Heart left ventricle (tissue), 16 donors: ENCODE measurements around the gene CD300LD. TPM values are rescaled to one million over a fixed set of nuclear protein-coding genes. Genes with fewer than 3 reads are reported as not detected.

Experiments used
- ATAC-seq, 4 donors: fragments of 200-7000 bp; cut with Tn5 transposase; one replicate each; pipeline ENCODE4 v1.9.1; 2020 to 2022; ENCODE audit warnings: moderate library complexity in 4 of 4, mild to moderate bottlenecking in 3 of 4, moderate number of reproducible peaks in 1 of 4
- DNase-seq, 5 donors: peaks; one replicate each; pipeline ENCODE4 v3.0.0-alpha.2; 2020
- H3K27ac ChIP-seq, 12 donors: fragments of 200-600 bp; sonication (generic) in 4 of 12; one replicate each; pipeline versions ENCODE4 v1.5.0 to v1.8.0; 2016 to 2022; ENCODE audit warnings: mild to moderate bottlenecking in 2 of 12
- H3K27me3 ChIP-seq, 9 donors: fragments of 200-600 bp; sonication (generic) in 2 of 9; one replicate each; pipeline versions ENCODE4 v1.5.1 to v1.8.0; 2016 to 2022; ENCODE audit warnings: mild to moderate bottlenecking in 3 of 9
- H3K36me3 ChIP-seq, 9 donors: fragments of 200-600 bp; sonication (generic) in 2 of 9; one replicate each; pipeline versions ENCODE4 v1.5.0 to v1.8.0; 2018 to 2022; ENCODE audit warnings: mild to moderate bottlenecking in 2 of 9
- H3K4me1 ChIP-seq, 12 donors: fragments of 200-600 bp; sonication (generic) in 4 of 12; one replicate each; pipeline versions ENCODE4 v1.5.0 to v1.8.0; 2016 to 2022; ENCODE audit warnings: mild to moderate bottlenecking in 3 of 12
- H3K4me3 ChIP-seq, 12 donors: fragments of 200-600 bp; sonication (generic) in 4 of 12; one replicate each; pipeline versions ENCODE4 v1.5.0 to v1.8.0; 2017 to 2022; ENCODE audit warnings: mild to moderate bottlenecking in 9 of 12, moderate library complexity in 4 of 12
- H3K9me3 ChIP-seq, 12 donors: fragments of 200-600 bp; sonication (generic) in 4 of 12; one replicate each; pipeline versions ENCODE4 v1.5.0 to v1.8.0; 2016 to 2022; ENCODE audit warnings: mild to moderate bottlenecking in 1 of 12
- CTCF ChIP-seq, 12 donors: fragments of 200-600 bp; sonication (generic) in 4 of 12; IDR thresholded peaks; one replicate each; pipeline versions ENCODE4 v1.5.0 to v1.8.0; 2018 to 2022; ENCODE audit warnings: antibody characterized with exemption in 12 of 12, mild to moderate bottlenecking in 5 of 12
- POLR2A ChIP-seq, 2 donors: fragments of 450-650 bp; IDR thresholded peaks; one replicate each; pipeline ENCODE4 v1.6.1; 2017; ENCODE audit warnings: antibody characterized with exemption in 2 of 2, mild to moderate bottlenecking in 2 of 2, moderate library complexity in 2 of 2
- WGBS, 4 donors: extraction: QIAGEN DNeasy Blood & Tissue Kit in 2 of 4; methylation state at CpG; one replicate each; pipeline versions ENCODE4 v1.1.5 to v1.1.7; 2013 to 2018; 5-methylcytosine and 5-hydroxymethylcytosine counted together
- intact Hi-C, 10 donors: fragments of 100-400 bp; cut with DNase I; formaldehyde crosslinking; loops; one replicate each; pipeline versions ENCODE4 v1.11.1 to v1.14.2; 2022
- polyA plus RNA-seq, 2 donors: library from polyadenylated mRNA; stranded (reverse); fragments of 200-250 nt; gene quantifications; one replicate each; pipeline ENCODE4 v1.2.3, GENCODE V29; 2013
- total RNA-seq, 9 donors: library from RNA; depleted of rRNA in 2 of 9; stranded (reverse); fragments of >200 nt in 2 of 9; fragmentation: NEBNext Ultra II Directional in 3 of 9; extraction: Animal tissue kit (Norgen Biotek cat#: 25700) in 3 of 9; gene quantifications; one replicate each; pipeline versions ENCODE4 v1.1.0 to v1.2.4, GENCODE V29; 2016 to 2023
- donor health status: ischemic (EF 13 %, LVEDD 7.1; RV severe dilation, severe dysfunction).
- donor health status: healthy with polysubstance abuse.
- donor health status: DM: no; HTN: yes; CAD: no.
- donor health status: DM: no; HTN: no; CAD: no.
- donor health status: ischemic (EF 25% LVEDD 6.9; RV normal size, moderate dysfunction).
- donor health status: ischemic (EF 25% LVEDD 5.7; RV mildly dilated, moderate dysfunction).
- donor health status: healthy.
- donor health status: DM: yes; HTN: yes; CAD: no.
- donor health status: ischemic (EF 35%, LVEDD 5.7; RV mildly dilated, moderate dysfunction).
- donor health status: nonischemic (EF 11% LVEDD 7.7; RV severe dilation, severe dysfunction).
- donor health status: DM: yes; HTN: yes; CAD: no.
- donor health status: PGD.
- donor health status: ischemic (EF 29% LVEDD 5.4; RV normal size, mild dysfunction).
- donor health status: nonischemic (EF 23%, LVEDD 6.1; RV moderate dilation, normal function).

Gene CD300LD
- total and polyA plus RNA-seq, 11 donors, result not detected

DNA sequence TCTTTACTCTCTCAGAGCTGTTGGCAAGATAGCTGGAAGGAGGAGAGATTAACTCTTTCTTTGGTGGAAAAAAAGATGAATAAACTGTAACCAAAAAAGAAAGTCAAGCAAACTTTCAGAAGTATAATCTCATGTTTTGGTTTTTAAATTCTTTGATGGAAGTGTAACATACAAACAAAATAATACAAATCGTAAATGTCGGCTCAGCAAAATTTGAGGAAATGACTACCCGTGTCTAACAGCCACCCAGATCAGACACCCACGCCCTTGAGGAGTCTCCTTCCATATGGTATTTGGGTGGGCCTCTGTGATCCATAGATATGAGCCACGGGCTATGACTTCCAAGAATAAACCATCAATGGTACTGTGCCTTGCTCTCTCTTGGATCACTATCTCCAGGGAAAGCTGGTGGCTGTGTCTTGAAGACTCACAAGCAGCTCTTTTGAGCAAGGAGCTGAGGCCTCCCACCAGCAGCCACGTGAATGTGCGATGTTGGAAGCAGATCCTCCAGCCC lies 36.6 kb downstream of the CD300LD start:
- TF ChIP-seq POLR2A (IDR thresholded peaks at IDR 0.05), result no peak
- peaks cover 0 to 11% (median 0%) of the 10 kb centered on the region in 12 donors for H3K4me1 ChIP-seq
- DNase-seq (no peak), ATAC-seq (no peak)
- no peak overlapping the region for H3K4me3 ChIP-seq
- no peaks in the 10 kb centered on the region for H3K9me3 ChIP-seq
- intact Hi-C loops, result no loop called here
- 53 to 60% (median 57%) methylated on average over 5 to 7 of the region's 7 CpGs for WGBS, 4 donors
- H3K27me3 ChIP-seq, result peaks cover 0 to 17% (median 0%) of the 10 kb centered on the region in 9 donors
- H3K27ac ChIP-seq, result no peak overlapping the region
- no peaks in the 10 kb centered on the region for H3K36me3 ChIP-seq

- Histone ChIP-seq H3K27me3 (peaks cover 0 to 21% (median 0%) of the 10 kb centered on the region in 9 donors), H3K27ac (no peak overlapping the region), H3K36me3 (no peaks in the 10 kb centered on the region), H3K4me1 (peaks cover 0 to 11% (median 0%) of the 10 kb centered on the region in 12 donors), H3K4me3 (no peak overlapping the region), H3K9me3 (no peaks in the 10 kb centered on the region)
- no peak for ATAC-seq
- 43 to 58% (median 51%) methylated on average over 6 of the region's 6 CpGs for WGBS, 4 donors
- DNase-seq, result no peak
- TF ChIP-seq CTCF (IDR thresholded peaks at IDR 0.05) (no peak), POLR2A (IDR thresholded peaks at IDR 0.05) (no peak)
- intact Hi-C loops, result no loop called here
These were observed 37.2 kb downstream of the CD300LD start for GRCh38 chr17:74554909-74555308.

DNA sequence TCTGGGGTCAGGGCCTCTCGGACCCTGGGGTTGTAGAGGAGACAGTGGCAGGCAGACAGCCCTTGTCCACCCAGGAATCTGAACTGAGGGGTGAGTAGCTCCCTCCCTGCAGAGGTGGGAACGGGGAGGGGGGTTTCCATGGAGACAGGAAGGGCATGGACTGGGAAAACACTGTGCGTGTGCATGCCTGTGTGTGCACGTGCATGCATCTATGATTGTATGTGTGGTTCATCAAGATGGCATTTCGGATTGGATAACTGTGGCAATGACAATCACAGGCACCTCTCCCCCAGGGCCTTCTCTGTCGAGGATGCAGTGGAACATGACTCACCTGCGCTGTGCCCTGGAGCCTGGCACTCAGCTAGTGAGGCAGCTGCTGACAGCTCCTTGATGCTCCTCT lies 40.0 kb downstream of the CD300LD start:
- TF ChIP-seq CTCF (IDR thresholded peaks at IDR 0.05) (no peak), POLR2A (IDR thresholded peaks at IDR 0.05) (no peak)
- Histone ChIP-seq H3K4me3 (no peak overlapping the region), H3K36me3 (no peaks in the 10 kb centered on the region), H3K9me3 (no peaks in the 10 kb centered on the region), H3K4me1 (peaks cover 0 to 11% (median 0%) of the 10 kb centered on the region in 12 donors), H3K27me3 (peaks cover 0 to 22% (median 0%) of the 10 kb centered on the region in 9 donors), H3K27ac (no peak overlapping the region)
- intact Hi-C loops, result no loop called here
- DNase-seq (no peak), ATAC-seq (no peak)
- 41 to 54% (median 44%) methylated on average over 6 to 7 of the region's 7 CpGs for WGBS, 4 donors

GRCh38 chr17:74550602-74551001 lies 41.5 kb downstream of the CD300LD start:
- Histone ChIP-seq H3K4me3 (no peak overlapping the region), H3K4me1 (peaks cover 0 to 17% (median 0%) of the 10 kb centered on the region in 12 donors), H3K9me3 (no peaks in the 10 kb centered on the region), H3K27ac (no peak overlapping the region), H3K27me3 (peaks cover 0 to 22% (median 0%) of the 10 kb centered on the region in 9 donors), H3K36me3 (no peaks in the 10 kb centered on the region)
- no peak for TF ChIP-seq CTCF (IDR thresholded peaks at IDR 0.05)
- TF ChIP-seq POLR2A (IDR thresholded peaks at IDR 0.05), result no peak
- no peak for ATAC-seq
- DNase-seq, result no peak
- intact Hi-C loops, result no loop called here
- 76 to 85% (median 80%) methylated on average over 5 to 15 of the region's 15 CpGs for WGBS, 4 donors

- Histone ChIP-seq H3K4me1 (peaks cover 0 to 7% (median 0%) of the 10 kb centered on the region in 12 donors), H3K36me3 (no peaks in the 10 kb centered on the region), H3K9me3 (no peaks in the 10 kb centered on the region), H3K27ac (no peak overlapping the region), H3K27me3 (peaks cover 0 to 22% (median 0%) of the 10 kb centered on the region in 9 donors), H3K4me3 (no peak overlapping the region)
- DNase-seq, result no peak
- intact Hi-C loops, result no loop called here
- WGBS, 4 donors, result 69 to 89% (median 75%) methylated on average over 6 to 7 of the region's 7 CpGs
- no peak for ATAC-seq
- TF ChIP-seq POLR2A (IDR thresholded peaks at IDR 0.05), result no peak
- no peak for TF ChIP-seq CTCF (IDR thresholded peaks at IDR 0.05)
These were observed 42.7 kb downstream of the CD300LD start for GRCh38 chr17:74549343-74549742.
